PC-9 (cell line): ENCODE results near the gene SAPCD1.

Source experiments
- EZH2 ChIP-seq: fragments of 200-600 bp; sonication (generic); IDR thresholded peaks from 2 replicates; pipeline ENCODE4 v1.8.0; 2017; ENCODE audit warnings: antibody characterized with exemption, low read depth
- TF ChIP-seq, protein P1 (sequence below): fragments of 200-600 bp; sonication (generic); conservative IDR thresholded peaks from 2 replicates; pipeline ENCODE4 v1.6.1; 2017; ENCODE audit warnings: mixed run types, antibody characterized with exemption, mild to moderate bottlenecking, moderate library complexity

- TF ChIP-seq, protein P1, sequence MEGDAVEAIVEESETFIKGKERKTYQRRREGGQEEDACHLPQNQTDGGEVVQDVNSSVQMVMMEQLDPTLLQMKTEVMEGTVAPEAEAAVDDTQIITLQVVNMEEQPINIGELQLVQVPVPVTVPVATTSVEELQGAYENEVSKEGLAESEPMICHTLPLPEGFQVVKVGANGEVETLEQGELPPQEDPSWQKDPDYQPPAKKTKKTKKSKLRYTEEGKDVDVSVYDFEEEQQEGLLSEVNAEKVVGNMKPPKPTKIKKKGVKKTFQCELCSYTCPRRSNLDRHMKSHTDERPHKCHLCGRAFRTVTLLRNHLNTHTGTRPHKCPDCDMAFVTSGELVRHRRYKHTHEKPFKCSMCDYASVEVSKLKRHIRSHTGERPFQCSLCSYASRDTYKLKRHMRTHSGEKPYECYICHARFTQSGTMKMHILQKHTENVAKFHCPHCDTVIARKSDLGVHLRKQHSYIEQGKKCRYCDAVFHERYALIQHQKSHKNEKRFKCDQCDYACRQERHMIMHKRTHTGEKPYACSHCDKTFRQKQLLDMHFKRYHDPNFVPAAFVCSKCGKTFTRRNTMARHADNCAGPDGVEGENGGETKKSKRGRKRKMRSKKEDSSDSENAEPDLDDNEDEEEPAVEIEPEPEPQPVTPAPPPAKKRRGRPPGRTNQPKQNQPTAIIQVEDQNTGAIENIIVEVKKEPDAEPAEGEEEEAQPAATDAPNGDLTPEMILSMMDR: no peak
- no peak for TF ChIP-seq EZH2
Measured at GRCh38 chr6:31727034-31727716, 35.3 kb upstream of the SAPCD1 start.
